DMS 273 treated with DMSO at 0.1 percent for 48 hours (cell line): Measurements from ENCODE around the gene URB1.
"Not testable (repeated sequence)": the region's sequence is repeated elsewhere in the genome, so short reads cannot be mapped to it uniquely, and the experiment has no call there.

ENCODE experiments used
- DNase-seq: peaks from one replicate; lab custom pipeline; 2025; lab: John Stamatoyannopoulos, UW

Gene URB1

DNA sequence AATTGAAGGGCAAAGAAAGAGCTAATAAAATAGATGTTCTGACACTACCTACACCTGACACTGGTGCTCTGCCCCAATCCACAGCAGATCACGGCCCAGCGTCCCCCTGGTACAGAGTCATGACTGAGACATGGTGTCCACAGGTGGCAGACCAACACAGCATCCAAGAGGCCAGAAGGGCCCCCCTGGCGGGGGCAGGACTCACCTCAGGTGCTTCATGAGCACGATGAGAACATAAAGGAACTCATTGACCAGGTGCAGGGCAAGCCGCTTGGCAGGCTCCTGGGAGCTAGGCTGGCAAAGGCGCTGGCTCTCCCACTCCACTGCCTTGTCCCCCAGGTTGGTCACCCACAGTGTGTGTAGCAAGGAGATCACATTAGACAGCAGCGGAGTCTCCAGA, 73.8 kb downstream of the URB1 start:
- no peak for DNase-seq

DNA sequence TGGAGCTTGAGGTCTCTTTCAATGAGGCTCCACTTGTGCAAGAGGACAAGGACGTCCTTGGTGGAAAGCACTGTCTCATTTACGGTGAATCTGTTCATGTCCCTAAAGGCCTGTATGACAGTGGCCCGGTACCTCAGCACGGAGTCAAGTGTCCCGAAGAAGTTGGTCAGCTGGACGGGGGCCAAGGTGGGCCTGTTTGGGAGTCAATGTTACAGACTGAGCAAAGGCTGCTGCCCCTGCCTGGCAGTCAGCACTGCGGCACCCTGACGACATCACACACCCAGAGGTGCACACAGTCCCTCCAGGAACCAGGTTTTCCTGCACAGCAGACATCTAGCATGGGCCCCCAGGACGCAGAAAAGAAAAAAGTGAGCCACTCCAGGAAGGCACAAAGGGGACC, 75.1 kb downstream of the URB1 start:
- no peak for DNase-seq

DNA sequence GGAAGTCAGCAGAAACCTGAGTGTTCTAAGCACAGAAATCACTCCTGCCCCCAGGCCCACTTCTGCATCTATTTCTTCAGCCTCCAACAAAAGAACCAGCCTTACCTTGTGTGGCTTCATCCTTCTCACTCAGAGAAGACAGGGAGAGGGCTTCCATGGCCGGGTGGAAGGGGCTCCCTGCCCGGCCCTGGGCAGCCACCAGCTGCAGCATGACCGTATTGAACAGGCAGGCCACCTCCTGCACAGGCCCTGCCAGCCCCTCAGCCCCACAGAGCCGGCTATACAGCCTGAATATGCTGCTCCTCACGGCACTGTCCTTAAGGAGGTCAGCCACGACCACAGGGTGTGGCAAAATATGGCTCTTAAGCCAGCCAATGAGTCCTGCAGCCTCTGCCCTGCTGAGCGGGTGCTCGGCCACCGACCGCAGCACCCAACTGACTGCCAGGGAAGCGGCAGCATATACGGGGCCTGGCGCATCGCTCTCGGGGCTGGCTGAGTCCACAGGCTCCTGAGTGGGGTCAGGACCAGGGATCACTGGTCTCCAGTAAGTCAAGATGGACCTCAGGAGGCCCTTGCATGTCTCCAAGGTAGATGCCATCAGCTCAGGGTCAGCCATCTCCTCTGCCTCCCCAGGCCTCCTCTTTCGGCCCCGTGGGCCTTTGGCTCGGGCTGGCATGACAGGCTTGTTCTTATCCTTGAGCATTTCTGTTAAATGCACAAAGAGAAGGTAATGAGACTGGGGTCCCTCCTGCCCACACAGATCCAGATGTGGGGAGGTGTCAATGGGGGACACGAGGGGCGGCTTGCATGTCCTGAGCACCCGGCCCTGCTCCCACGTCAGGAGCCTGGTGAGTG, 76.2 kb downstream of the URB1 start:
- no peak for DNase-seq

DNA sequence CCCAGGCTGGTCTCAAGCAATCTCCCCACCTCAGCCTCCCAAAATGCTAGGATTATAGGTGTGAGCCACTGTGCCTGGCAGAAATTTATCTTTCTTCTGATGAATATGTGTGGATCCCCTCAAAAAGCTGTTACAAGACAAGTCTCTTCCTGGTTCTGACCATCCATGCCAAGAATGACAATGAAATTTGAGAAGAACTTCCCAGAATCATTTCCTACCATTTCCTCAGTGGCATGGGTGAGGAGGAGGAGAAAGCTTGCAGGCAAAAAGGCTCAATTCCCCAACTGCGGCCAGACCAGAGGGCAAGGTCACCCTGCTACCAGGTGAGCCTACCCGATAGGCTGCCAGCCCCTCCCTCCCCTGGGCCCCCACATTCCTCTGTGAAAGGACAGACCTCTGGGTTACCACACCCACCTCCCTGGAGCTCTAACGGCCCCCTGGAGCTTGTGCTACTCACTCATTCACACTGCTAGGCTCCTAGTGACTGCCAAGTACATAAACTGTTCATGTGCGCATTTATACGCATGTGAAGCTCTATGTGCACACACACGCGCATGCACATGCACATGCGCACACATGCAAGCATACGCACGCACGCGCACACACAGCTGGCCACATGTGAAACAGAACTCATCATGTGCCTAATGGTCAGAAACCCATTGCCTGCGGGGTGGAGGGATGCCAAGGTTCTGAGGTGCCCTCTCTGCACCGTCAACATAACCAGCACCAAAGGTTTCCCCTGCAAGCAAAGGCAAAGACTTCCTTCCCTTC, 77.1 kb downstream of the URB1 start:
- DNase-seq, result no peak

DNA sequence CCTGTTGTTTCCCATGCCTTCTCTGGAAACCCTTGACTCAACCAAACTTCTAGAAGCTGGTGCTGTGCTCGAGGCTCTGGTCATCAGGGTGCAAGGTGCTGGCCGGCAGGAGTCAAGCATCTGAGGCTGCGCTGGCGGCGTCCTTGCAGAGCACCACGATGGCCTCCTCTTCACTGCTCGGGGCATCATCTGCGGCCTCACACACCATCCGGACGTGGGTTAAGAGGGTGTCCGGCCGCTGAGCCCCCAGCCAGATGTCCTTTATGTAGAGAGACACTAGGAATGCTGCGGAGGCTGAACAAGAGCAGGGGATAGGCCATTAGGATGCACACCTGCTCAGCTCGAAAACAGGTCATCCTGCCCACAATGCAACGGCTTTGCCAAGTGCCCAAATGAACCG, 78.0 kb downstream of the URB1 start:
- DNase-seq, result no peak

DNA sequence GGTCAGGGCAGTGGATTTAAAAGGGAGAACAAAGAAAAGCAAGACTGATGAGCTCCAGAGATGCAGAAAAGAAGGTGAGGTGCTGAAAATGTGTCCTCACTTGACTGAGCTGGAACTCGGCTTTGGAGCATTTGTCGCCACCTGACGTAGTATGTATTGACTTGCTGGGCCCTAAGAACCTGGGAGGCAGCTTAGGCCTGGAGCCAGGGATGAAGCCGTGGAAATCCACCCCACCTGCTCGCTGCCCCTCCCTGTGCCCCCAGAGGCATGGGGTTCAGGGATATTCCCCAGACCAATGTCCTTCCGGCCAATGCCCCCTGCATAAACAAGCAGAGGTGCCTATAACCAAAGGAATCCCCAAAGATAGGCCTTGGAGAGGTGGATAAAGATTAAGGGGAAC, 79.8 kb downstream of the URB1 start:
- DNase-seq, result no peak

DNA sequence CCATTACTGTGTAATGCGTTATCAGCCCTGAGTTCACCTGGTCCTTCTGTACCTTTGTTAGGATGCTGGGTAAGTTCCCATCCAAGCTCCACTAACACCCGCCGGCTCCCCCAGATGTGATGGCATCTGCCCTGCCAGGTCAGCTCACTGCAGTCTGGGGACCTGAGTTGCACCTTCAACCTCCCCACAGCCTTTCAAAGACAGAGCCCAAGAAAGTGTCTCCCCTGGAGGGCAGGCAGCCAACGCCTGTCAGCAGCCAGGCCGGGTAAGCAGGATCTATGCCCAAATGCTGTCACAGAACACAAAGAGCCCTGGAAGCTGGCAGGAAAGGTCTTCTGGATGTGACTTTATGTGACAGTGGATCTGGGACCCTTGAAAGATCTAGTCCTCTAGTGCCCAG, 80.5 kb downstream of the URB1 start:
- no peak for DNase-seq

DNA sequence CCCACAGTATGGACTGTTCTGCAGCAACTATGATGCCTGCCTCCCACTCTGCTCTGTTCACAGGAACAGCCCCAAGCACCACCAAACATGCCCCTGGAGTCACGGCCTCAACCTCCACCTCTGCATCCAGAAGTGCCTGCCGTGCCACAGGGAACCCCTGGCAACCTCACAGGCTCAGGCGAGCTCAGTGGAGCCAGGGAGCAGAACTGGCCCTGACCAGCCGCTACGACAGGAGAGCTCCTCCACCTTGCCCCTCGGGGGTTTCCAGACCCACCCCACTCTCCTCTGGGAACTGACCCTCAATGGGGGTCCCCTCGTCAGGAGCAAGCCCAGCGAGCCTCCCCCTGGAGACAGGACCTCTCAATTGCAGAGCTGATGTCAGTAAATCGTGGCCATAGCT, 81.2 kb downstream of the URB1 start:
- no peak for DNase-seq

DNA sequence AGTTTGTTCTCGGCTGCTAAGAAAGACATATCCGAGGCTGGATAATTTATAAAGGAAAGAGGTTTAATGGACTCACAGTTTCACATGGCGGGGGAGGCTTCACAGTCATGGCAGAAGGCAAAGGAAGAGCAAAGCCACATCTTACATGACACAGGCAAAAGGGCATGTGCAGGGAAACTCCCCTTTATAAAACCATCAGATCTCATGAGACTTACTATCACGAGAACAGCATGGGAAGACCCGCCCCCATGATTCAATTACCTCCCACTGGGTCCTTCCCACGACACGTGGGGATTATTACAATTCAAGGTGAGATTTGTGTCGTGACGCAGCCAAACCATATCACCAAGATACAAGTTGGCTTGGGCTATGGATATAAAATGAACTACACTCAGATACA, 81.8 kb downstream of the URB1 start:
- not testable (repeated sequence) for DNase-seq

DNA sequence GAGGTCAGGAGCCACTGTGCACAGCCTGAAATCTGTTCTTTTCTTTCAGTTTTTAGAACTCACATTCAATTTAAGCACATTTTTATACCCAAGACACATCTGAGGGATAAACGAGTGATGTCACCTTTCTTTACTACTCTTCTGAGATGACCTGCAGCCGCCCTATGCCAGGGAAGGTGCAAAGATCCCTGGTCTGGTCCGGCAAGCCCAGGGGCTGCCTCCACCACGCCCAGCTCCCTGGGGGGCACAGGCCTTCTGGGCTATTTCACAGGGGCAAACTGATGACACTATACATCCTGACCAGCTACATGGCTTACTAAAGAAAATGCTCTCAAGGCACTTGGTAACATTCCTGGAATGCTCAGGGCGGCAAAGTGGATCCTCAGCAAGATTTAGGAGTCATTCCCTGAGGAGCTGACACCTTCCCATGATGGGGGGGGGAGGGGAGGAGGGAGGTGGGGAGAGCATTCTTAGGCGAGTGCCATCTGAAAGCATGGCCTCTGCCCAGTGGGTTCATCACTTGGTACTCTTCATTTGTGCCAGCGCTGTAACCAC, 82.8 kb downstream of the URB1 start:
- DNase-seq, result no peak

DNA sequence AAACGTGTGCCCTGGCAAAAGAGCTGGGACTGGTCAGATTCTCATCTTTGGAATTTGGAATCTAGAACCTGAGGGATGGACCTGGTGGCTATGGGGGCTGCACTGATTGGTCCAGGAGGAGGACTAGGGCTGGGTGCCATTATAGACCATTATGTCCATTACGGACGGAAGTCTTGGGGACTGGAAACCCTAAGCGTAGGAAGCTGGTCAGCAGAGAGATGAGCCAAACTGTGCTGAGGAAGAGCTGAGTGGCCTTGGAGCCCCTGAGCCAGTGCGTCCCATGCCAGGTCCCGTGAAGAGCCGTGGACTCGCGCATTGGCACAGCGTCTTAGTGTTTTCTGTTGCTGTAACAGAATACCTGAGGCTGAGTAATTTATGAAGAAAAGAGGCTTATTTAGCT, 84.1 kb downstream of the URB1 start:
- no peak for DNase-seq

DNA sequence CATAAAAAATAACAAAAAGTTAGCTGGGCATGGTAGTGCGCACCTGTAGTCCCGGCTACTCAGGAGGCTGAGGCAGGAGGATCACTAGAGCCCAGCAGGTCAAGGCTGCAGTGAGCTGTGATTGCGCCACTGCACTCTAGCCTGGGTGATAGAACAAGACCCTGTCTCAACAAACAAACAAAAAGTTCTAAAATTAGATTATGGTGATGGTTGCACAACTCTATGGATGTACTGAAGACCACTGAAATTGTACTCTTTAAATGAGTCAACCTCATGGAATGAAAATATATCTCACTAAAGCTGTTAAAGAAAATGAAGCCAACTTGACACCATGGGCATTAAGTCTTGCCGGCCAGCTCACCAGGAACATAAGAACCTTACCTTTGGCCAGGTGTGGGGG, 85.1 kb downstream of the URB1 start:
- no peak for DNase-seq

DNA sequence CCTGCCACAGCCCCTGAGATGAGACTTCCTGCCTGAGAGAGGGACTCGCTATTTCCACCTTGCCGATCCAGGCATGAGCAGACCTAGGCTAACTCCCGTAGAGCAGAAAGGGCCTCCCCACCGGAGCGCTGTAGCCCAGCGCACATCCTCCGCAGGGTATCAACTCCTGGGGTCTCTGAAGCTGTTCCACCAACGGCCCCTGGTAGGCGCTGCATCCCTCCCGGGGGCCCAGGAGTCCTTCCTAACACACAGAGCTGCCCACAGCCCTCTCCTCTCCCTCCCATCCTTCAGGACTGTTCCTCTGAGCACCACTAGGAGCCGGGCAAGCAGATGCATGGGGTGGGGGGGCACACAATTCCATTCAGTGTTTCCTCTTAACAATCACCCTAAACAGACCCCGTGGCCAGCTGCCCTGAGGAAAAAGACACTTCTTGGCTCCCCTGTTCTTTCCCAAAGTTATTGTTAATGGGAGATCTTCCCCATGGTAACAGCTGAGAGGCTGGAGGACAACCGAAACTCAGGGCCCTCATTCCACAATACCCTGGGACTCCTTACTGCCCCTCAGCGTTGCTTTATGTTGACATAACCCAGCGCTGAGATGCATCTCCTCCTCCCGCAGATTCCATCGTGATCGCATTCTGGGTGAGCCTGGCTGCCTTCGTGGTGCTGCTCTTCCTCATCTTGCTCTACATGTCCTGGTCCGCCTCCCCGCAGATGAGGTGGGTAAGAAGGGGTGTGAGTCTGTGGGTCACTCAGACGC, 86.6 kb downstream of the URB1 start:
- no peak for DNase-seq

DNA sequence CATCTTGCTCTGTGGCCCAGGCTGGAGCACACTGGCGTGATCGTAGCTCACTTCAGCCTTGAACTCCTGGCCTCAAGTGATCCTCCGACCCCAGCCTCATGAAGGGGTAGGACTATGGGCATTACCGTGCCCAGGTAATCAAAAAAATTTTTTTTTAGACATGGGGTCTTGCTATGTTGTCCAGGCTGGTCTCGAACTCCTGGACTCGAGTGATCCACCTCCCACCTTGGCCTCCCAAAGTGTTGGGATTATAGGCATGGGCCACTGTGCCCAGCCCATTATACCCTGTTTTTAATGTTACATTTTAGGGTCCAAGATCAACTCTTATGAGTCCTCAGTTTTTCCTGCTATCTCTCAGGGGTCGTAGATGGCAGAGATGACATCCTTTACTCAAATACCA, 87.8 kb downstream of the URB1 start:
- no peak for DNase-seq

DNA sequence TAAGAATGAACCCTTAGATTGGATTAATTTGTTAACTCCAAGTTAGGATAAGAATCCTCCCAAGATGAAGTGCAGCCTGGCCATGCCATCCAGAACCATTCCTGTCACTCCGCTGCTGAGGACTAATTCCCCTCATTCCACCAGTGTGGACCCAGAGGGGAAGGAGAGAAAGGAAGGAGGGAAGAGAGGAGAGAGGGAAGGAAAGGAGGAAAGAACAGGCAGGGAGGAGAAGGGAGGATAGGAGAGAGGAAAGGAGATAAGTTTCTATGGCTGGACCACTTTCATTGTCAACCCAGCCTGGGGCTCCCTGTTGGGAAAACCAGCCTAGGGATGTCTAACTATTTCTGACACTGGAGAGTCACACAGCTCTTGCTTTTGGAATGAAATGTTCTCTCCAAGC, 89.4 kb downstream of the URB1 start:
- no peak for DNase-seq

DNA sequence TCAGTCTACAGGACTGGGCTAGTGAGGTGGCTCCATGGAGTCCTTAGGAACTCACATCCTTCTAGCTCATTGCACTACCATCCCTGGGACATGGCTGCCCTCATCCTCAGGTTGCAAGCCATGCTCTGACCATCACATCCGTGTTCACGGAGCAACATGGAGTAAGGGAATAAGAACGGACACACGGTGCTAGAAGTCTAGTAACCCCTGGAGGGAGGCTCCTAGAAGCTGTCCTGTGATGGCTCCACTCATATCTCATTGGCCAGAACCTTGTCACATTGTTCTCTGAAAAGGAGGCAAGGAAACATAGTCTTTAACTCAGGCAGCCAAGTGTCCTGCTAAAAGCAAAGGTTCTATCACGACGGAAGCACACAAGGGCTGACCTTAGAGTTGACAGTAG, 90.3 kb downstream of the URB1 start:
- DNase-seq, result no peak

DNA sequence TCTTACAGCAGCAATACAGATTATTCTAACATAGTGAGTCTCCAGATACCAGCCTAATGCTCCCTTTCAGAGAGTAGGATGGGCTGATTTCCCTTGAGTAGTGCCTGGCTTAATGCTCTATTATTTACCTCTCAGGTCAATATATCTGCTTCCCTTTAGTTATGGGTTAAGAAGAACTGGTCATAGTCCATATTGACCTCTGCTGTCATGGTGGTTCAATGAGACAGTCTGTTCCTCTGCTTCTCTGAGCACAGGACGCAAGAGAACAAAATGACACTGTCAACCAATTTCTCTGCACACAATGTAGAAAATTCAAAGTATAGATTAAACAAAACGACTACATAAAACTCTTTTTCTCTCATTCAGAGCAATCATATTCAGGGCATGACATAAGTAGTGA, 91.2 kb downstream of the URB1 start:
- no peak for DNase-seq

DNA sequence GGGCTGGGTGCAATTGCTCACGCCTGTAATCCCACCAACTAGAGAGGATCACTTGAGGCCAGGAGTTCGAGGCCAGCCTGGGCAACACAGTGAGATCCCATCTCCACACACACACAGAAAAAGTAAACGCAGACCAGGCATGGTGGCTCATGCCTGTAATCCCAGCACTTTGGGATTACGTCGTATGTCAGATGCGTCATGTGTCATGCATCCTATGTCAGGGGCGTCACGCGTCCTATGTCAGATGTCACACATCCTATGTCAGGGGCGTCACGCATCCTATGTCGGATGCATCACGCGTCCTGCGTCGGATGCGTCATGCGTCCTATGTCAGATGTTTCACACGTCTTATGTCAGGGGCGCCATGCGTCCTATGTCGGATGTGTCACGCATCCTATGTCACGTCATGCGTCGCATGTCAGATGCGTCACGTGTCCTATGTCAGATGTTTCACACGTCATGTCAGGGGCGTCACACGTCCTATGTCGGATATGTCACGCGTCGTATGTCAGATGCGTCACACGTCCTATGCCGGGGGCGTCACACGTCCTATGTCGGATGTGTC, 92.6 kb downstream of the URB1 start:
- no peak for DNase-seq

DNA sequence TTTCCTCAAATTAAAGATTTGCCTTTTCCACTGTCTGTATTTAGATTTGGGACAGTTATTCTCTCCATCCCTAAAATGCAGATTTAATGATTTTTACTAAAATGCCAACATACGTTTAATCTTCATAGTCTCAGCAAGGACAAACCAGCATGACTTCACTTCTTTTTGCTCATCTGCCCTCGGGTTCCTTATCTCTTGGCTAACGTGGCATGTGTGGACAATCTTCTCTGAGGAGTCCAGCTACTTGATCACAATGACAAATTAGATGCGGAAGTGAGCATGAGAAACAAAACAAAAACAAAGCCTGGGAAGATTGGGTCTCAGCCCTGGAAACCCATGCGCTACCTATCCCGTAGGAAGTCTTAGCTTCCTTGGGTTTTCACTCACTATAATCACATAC, 93.1 kb downstream of the URB1 start:
- no peak for DNase-seq

DNA sequence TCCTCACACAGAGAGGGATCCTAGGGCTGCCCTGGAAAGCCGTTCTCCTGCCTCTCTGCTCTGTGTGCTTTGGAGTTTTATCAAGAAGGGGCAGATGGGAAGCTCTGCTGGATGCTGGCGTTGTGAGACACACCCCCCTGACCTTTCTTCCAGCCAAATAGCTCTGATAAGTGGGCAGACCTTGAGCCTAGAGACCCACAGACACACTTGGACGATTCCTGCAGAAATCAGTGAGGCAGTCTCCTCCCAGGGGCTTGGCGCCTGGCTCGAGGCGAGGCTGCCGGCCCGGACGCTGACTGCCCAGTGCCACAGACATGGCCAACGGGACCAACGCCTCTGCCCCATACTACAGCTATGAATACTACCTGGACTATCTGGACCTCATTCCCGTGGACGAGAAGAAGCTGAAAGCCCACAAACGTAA, 94.1 kb downstream of the URB1 start, which contains the start of gene MRAP:
Gene MRAP (plus strand): TSS at position 198 of the 424 bp plus-strand sequence. CDS start 117 bp downstream, at position 315.
- no peak for DNase-seq

DNA sequence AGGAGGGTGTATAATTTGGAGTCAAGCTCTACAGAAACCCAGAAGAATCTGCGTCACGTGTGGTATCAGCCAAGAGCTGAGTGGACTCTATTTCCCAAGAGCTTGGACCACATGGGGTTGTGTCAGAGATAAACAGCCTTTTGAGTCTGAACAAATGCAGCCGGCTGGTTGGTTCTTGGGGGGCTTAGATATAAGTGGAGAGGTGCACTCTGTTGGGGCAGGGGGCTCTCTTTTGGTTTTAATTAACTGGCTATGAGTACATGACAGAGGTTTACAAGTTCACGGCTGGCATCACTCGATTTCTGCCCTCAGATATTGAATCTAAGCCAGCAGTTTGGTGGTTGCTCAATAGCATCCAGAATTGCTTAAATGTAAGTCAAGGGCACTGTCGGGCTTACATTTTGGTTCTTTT, 94.7 kb downstream of the URB1 start:
- DNase-seq, result no peak

DNA sequence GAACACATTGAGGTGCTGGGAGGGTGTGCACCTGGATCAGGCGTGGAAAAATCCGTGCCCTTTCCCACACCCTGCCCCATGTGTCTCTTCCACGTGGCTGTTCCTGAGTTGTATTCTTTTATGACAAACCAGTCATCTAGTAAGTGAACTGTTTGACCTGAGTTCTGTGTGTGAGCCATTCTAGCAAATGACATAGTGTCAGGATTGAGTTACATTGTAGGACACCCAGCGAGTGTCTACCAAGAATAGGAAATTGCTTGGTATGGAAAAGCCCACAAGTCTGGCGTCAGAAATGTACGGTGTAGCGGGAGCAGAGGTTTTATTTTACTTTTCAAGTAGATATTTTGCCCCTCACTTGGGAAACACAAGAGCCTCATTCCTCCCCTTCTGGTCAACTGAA, 95.4 kb downstream of the URB1 start:
- DNase-seq, result no peak
